ENCODE measurements around the gene SDHC. TPM values are rescaled to one million over a fixed set of nuclear protein-coding genes. Genes with fewer than 3 reads are reported as not detected.
A peak's percentile ranks its signal among the peaks of the same experiment; 100 is the strongest.

The SDHC gene
- total and polyA plus RNA-seq, 5 donors from 2014 or later, result 80.9 to 294 (median 236) TPM

- no peak overlapping the region for H3K4me3 Mint-ChIP-seq
- H3K4me1 ChIP-seq (ENCODE audit: control insufficient read depth, insufficient read depth, low read length, poor library complexity, severe bottlenecking), result no peaks in the 10 kb centered on the region
- H3K9me3 ChIP-seq (ENCODE audit: control insufficient read depth in 2 of 2, low read length in 2 of 2), result no peaks in the 10 kb centered on the region
- H3K27ac ChIP-seq (ENCODE audit: insufficient read depth, low read length, poor library complexity, severe bottlenecking), result no peak overlapping the region
- peaks cover 51% of the 10 kb centered on the region for H3K36me3 ChIP-seq (ENCODE audit: control insufficient read depth, insufficient read depth, low read length)
- no peak for ATAC-seq (ENCODE audit: low read depth in 2 of 2)
- H3K4me1 Mint-ChIP-seq, result peaks cover 2 to 28% (median 6%) of the 10 kb centered on the region in 4 donors
- no peak overlapping the region for H3K27ac Mint-ChIP-seq
- no peaks in the 10 kb centered on the region for H3K9me3 Mint-ChIP-seq
- H3K27me3 Mint-ChIP-seq, result no peaks in the 10 kb centered on the region
- DNase-seq, result no peak
- H3K36me3 Mint-ChIP-seq, result peaks cover 51% of the 10 kb centered on the region
- H3K4me3 ChIP-seq (ENCODE audit: low read depth, low read length), result no peak overlapping the region
- no peaks in the 10 kb centered on the region for H3K27me3 ChIP-seq (ENCODE audit: control insufficient read depth, insufficient read depth, low read length)
These were observed 28.0 kb downstream of the SDHC start for GRCh38 chr1:161342177-161342576.

- DNase-seq, result no peak
- Histone ChIP-seq H3K9me3 (ENCODE audit: control insufficient read depth in 2 of 2, low read length in 2 of 2) (no peaks in the 10 kb centered on the region), H3K36me3 (ENCODE audit: control insufficient read depth, insufficient read depth, low read length) (peaks cover 46% of the 10 kb centered on the region), H3K27me3 (ENCODE audit: control insufficient read depth, insufficient read depth, low read length) (no peaks in the 10 kb centered on the region), H3K27ac (ENCODE audit: insufficient read depth, low read length, poor library complexity, severe bottlenecking) (no peak overlapping the region), H3K4me3 (ENCODE audit: low read depth, low read length) (no peak overlapping the region), H3K4me1 (ENCODE audit: control insufficient read depth, insufficient read depth, low read length, poor library complexity, severe bottlenecking) (no peaks in the 10 kb centered on the region)
- Mint-ChIP-seq H3K27me3 (no peaks in the 10 kb centered on the region), H3K9me3 (no peaks in the 10 kb centered on the region), H3K4me3 (no peak overlapping the region), H3K27ac (no peak overlapping the region), H3K36me3 (peaks cover 46% of the 10 kb centered on the region), H3K4me1 (peaks cover 2 to 28% (median 6%) of the 10 kb centered on the region in 4 donors)
- ATAC-seq (ENCODE audit: low read depth in 2 of 2), result no peak
These were observed 28.6 kb downstream of the SDHC start for GRCh38 chr1:161342821-161343220.

GRCh38 chr1:161350671-161351070, 36.5 kb downstream of the SDHC start:
- Histone ChIP-seq H3K4me1 (ENCODE audit: control insufficient read depth, insufficient read depth, low read length, poor library complexity, severe bottlenecking) (no peaks in the 10 kb centered on the region), H3K27me3 (ENCODE audit: control insufficient read depth, insufficient read depth, low read length) (no peaks in the 10 kb centered on the region), H3K27ac (ENCODE audit: insufficient read depth, low read length, poor library complexity, severe bottlenecking) (no peak overlapping the region), H3K9me3 (ENCODE audit: control insufficient read depth in 2 of 2, low read length in 2 of 2) (no peaks in the 10 kb centered on the region), H3K4me3 (ENCODE audit: low read depth, low read length) (no peak overlapping the region), H3K36me3 (ENCODE audit: control insufficient read depth, insufficient read depth, low read length) (peaks cover 18% of the 10 kb centered on the region)
- H3K36me3 Mint-ChIP-seq, result peaks cover 9% of the 10 kb centered on the region
- ATAC-seq (ENCODE audit: low read depth in 2 of 2) (no peak), DNase-seq (no peak)
- peak overlapping the region in 1 of 3 donors; percentile 56 for H3K27ac Mint-ChIP-seq
- peaks cover 4 to 16% (median 9%) of the 10 kb centered on the region in 4 donors for H3K4me1 Mint-ChIP-seq
- H3K27me3 Mint-ChIP-seq, result no peaks in the 10 kb centered on the region
- no peak overlapping the region for H3K4me3 Mint-ChIP-seq
- no peaks in the 10 kb centered on the region for H3K9me3 Mint-ChIP-seq

- Histone ChIP-seq H3K9me3 (ENCODE audit: control insufficient read depth in 2 of 2, low read length in 2 of 2) (no peaks in the 10 kb centered on the region), H3K36me3 (ENCODE audit: control insufficient read depth, insufficient read depth, low read length) (peaks cover 18% of the 10 kb centered on the region), H3K27me3 (ENCODE audit: control insufficient read depth, insufficient read depth, low read length) (no peaks in the 10 kb centered on the region), H3K4me1 (ENCODE audit: control insufficient read depth, insufficient read depth, low read length, poor library complexity, severe bottlenecking) (no peaks in the 10 kb centered on the region), H3K27ac (ENCODE audit: insufficient read depth, low read length, poor library complexity, severe bottlenecking) (no peak overlapping the region), H3K4me3 (ENCODE audit: low read depth, low read length) (no peak overlapping the region)
- Mint-ChIP-seq H3K27ac (no peak overlapping the region), H3K4me3 (no peak overlapping the region), H3K36me3 (peaks cover 9% of the 10 kb centered on the region), H3K4me1 (peaks cover 4 to 16% (median 9%) of the 10 kb centered on the region in 4 donors), H3K27me3 (no peaks in the 10 kb centered on the region), H3K9me3 (no peaks in the 10 kb centered on the region)
- DNase-seq (no peak), ATAC-seq (ENCODE audit: low read depth in 2 of 2) (no peak)
These were observed 37.3 kb downstream of the SDHC start for GRCh38 chr1:161351482-161351881.

- Histone ChIP-seq H3K27me3 (ENCODE audit: control insufficient read depth, insufficient read depth, low read length) (no peaks in the 10 kb centered on the region), H3K36me3 (ENCODE audit: control insufficient read depth, insufficient read depth, low read length) (peaks cover 14% of the 10 kb centered on the region), H3K4me3 (ENCODE audit: low read depth, low read length) (no peak overlapping the region), H3K4me1 (ENCODE audit: control insufficient read depth, insufficient read depth, low read length, poor library complexity, severe bottlenecking) (no peaks in the 10 kb centered on the region), H3K9me3 (ENCODE audit: control insufficient read depth in 2 of 2, low read length in 2 of 2) (no peaks in the 10 kb centered on the region), H3K27ac (ENCODE audit: insufficient read depth, low read length, poor library complexity, severe bottlenecking) (no peak overlapping the region)
- peaks cover 15% of the 10 kb centered on the region for H3K36me3 Mint-ChIP-seq
- H3K4me3 Mint-ChIP-seq, result no peak overlapping the region
- no peaks in the 10 kb centered on the region for H3K9me3 Mint-ChIP-seq
- peaks cover 4 to 11% (median 10%) of the 10 kb centered on the region in 4 donors for H3K4me1 Mint-ChIP-seq
- H3K27me3 Mint-ChIP-seq, result no peaks in the 10 kb centered on the region
- no peak for ATAC-seq (ENCODE audit: low read depth in 2 of 2)
- DNase-seq, result no peak
- no peak overlapping the region for H3K27ac Mint-ChIP-seq
These were observed 42.9 kb downstream of the SDHC start for GRCh38 chr1:161357073-161357472.

GRCh38 chr1:161359291-161359690, 45.1 kb downstream of the SDHC start:
- H3K4me1 Mint-ChIP-seq, result peaks cover under 1 to 9% (median 7%) of the 10 kb centered on the region in 4 donors
- Histone ChIP-seq H3K9me3 (ENCODE audit: control insufficient read depth in 2 of 2, low read length in 2 of 2) (no peaks in the 10 kb centered on the region), H3K36me3 (ENCODE audit: control insufficient read depth, insufficient read depth, low read length) (peaks cover 20% of the 10 kb centered on the region), H3K27me3 (ENCODE audit: control insufficient read depth, insufficient read depth, low read length) (no peaks in the 10 kb centered on the region), H3K27ac (ENCODE audit: insufficient read depth, low read length, poor library complexity, severe bottlenecking) (no peak overlapping the region), H3K4me3 (ENCODE audit: low read depth, low read length) (no peak overlapping the region), H3K4me1 (ENCODE audit: control insufficient read depth, insufficient read depth, low read length, poor library complexity, severe bottlenecking) (no peaks in the 10 kb centered on the region)
- ATAC-seq (ENCODE audit: low read depth in 2 of 2) (no peak), DNase-seq (no peak)
- peaks cover 27% of the 10 kb centered on the region for H3K36me3 Mint-ChIP-seq
- no peaks in the 10 kb centered on the region for H3K9me3 Mint-ChIP-seq
- no peak overlapping the region for H3K4me3 Mint-ChIP-seq
- H3K27me3 Mint-ChIP-seq, result no peaks in the 10 kb centered on the region
- H3K27ac Mint-ChIP-seq, result peak overlapping the region in 2 of 3 donors; percentile 32 to 79

- Mint-ChIP-seq H3K4me1 (peaks cover 7 to 15% (median 12%) of the 10 kb centered on the region in 4 donors), H3K9me3 (no peaks in the 10 kb centered on the region), H3K4me3 (no peak overlapping the region), H3K27me3 (no peaks in the 10 kb centered on the region), H3K36me3 (peaks cover 36% of the 10 kb centered on the region), H3K27ac (peak overlapping the region in 2 of 3 donors; percentile 65 to 86)
- DNase-seq (no peak), ATAC-seq (ENCODE audit: low read depth in 2 of 2) (no peak)
- Histone ChIP-seq H3K4me1 (ENCODE audit: control insufficient read depth, insufficient read depth, low read length, poor library complexity, severe bottlenecking) (no peaks in the 10 kb centered on the region), H3K27ac (ENCODE audit: insufficient read depth, low read length, poor library complexity, severe bottlenecking) (no peak overlapping the region), H3K4me3 (ENCODE audit: low read depth, low read length) (no peak overlapping the region), H3K36me3 (ENCODE audit: control insufficient read depth, insufficient read depth, low read length) (peaks cover 20% of the 10 kb centered on the region), H3K9me3 (ENCODE audit: control insufficient read depth in 2 of 2, low read length in 2 of 2) (no peaks in the 10 kb centered on the region), H3K27me3 (ENCODE audit: control insufficient read depth, insufficient read depth, low read length) (no peaks in the 10 kb centered on the region)
These were observed 50.2 kb downstream of the SDHC start for GRCh38 chr1:161364332-161364731.

- no peak overlapping the region for H3K27ac ChIP-seq (ENCODE audit: insufficient read depth, low read length, poor library complexity, severe bottlenecking)
- ATAC-seq (ENCODE audit: low read depth in 2 of 2) (no peak), DNase-seq (no peak)
- Mint-ChIP-seq H3K27ac (no peak overlapping the region), H3K4me3 (no peak overlapping the region), H3K9me3 (no peaks in the 10 kb centered on the region), H3K27me3 (no peaks in the 10 kb centered on the region), H3K4me1 (peaks cover 6 to 15% (median 7%) of the 10 kb centered on the region in 4 donors), H3K36me3 (peaks cover 30% of the 10 kb centered on the region)
- no peaks in the 10 kb centered on the region for H3K4me1 ChIP-seq (ENCODE audit: control insufficient read depth, insufficient read depth, low read length, poor library complexity, severe bottlenecking)
- no peaks in the 10 kb centered on the region for H3K9me3 ChIP-seq (ENCODE audit: control insufficient read depth in 2 of 2, low read length in 2 of 2)
- peaks cover 20% of the 10 kb centered on the region for H3K36me3 ChIP-seq (ENCODE audit: control insufficient read depth, insufficient read depth, low read length)
- H3K27me3 ChIP-seq (ENCODE audit: control insufficient read depth, insufficient read depth, low read length), result no peaks in the 10 kb centered on the region
- H3K4me3 ChIP-seq (ENCODE audit: low read depth, low read length), result no peak overlapping the region
These were observed 51.0 kb downstream of the SDHC start for GRCh38 chr1:161365207-161365606.

Measured in CD4-positive, CD25-positive, alpha-beta regulatory T cell (primary cell).